Liver (tissue), 9 donors: ENCODE measurements around the gene TPSB2. TPM values are rescaled to one million over a fixed set of nuclear protein-coding genes. Genes with fewer than 3 reads are reported as not detected.

ENCODE experiments used
- DNase-seq: peaks from one replicate; pipeline ENCODE4 v3.0.0-alpha.2; 2017; ENCODE audit warnings: low spot score
- H3K27ac ChIP-seq, 2 donors: one replicate each; pipeline ENCODE4 v1.7.0; 2013; ENCODE audit warnings: inconsistent platforms in 2 of 2, low read length in 2 of 2, control low read depth in 1 of 2, low read depth in 1 of 2, mild to moderate bottlenecking in 1 of 2
- H3K27me3 ChIP-seq, 4 donors: one replicate each; pipeline versions ENCODE4 v1.6.1 to v1.7.0; 2013; ENCODE audit warnings: low read length in 3 of 4, inconsistent platforms in 1 of 4, mild to moderate bottlenecking in 1 of 4, moderate library complexity in 1 of 4; ENCODE audit not compliant: control insufficient read depth in 4 of 4, insufficient read depth in 4 of 4
- H3K36me3 ChIP-seq, 4 donors: one replicate each; pipeline versions ENCODE4 v1.6.1 to v1.7.0; 2013; ENCODE audit warnings: low read length in 3 of 4, mild to moderate bottlenecking in 3 of 4, low read depth in 1 of 4, moderate library complexity in 1 of 4; ENCODE audit not compliant: control insufficient read depth in 4 of 4, insufficient read depth in 3 of 4
- H3K4me1 ChIP-seq, 4 donors: one replicate each; pipeline versions ENCODE4 v1.6.1 to v1.7.0; 2013; ENCODE audit warnings: low read length in 3 of 4, mild to moderate bottlenecking in 3 of 4, moderate library complexity in 1 of 4; ENCODE audit not compliant: control insufficient read depth in 4 of 4, insufficient read depth in 4 of 4
- H3K4me3 ChIP-seq, 3 donors: one replicate each; pipeline versions ENCODE4 v1.6.1 to v1.7.0; 2013; ENCODE audit warnings: low read length in 3 of 3, control low read depth in 1 of 3, low read depth in 1 of 3, mild to moderate bottlenecking in 1 of 3
- H3K9ac ChIP-seq, 2 donors: one replicate each; pipeline ENCODE4 v1.7.0; 2013; ENCODE audit warnings: low read length in 2 of 2, mild to moderate bottlenecking in 2 of 2, moderate library complexity in 2 of 2, control low read depth in 1 of 2, low read depth in 1 of 2
- H3K9me3 ChIP-seq, 4 donors: one replicate each; pipeline versions ENCODE4 v1.6.1 to v1.7.0; 2013; ENCODE audit warnings: low read length in 3 of 4; ENCODE audit not compliant: control insufficient read depth in 4 of 4
- EGR1 ChIP-seq, 2 donors: IDR thresholded peaks; 2 replicates each; pipeline ENCODE4 v1.6.1; 2016 to 2018; ENCODE audit warnings: antibody characterized with exemption in 2 of 2, low read depth in 2 of 2
- FOXA1 ChIP-seq: IDR thresholded peaks from 2 replicates; pipeline ENCODE4 v1.6.1; 2016; ENCODE audit warnings: antibody characterized with exemption
- FOXA2 ChIP-seq: IDR thresholded peaks from 2 replicates; pipeline ENCODE4 v1.6.1; 2016; ENCODE audit warnings: antibody characterized with exemption
- GABPA ChIP-seq, 2 donors: IDR thresholded peaks in 1 of 2; conservative IDR thresholded peaks in 1 of 2; 2 replicates each; pipeline ENCODE4 v1.6.1; 2016; ENCODE audit warnings: antibody characterized with exemption in 2 of 2, mild to moderate bottlenecking in 1 of 2, moderate library complexity in 1 of 2
- HNF4A ChIP-seq, 2 donors: conservative IDR thresholded peaks; 2 replicates each; pipeline ENCODE4 v1.6.1; 2016; ENCODE audit warnings: antibody characterized with exemption in 2 of 2, mild to moderate bottlenecking in 2 of 2
- HNF4G ChIP-seq: IDR thresholded peaks from 2 replicates; pipeline ENCODE4 v1.6.1; 2016; ENCODE audit warnings: antibody characterized with exemption
- JUND ChIP-seq, 2 donors: IDR thresholded peaks; 2 replicates each; pipeline ENCODE4 v1.6.1; 2016; ENCODE audit warnings: antibody characterized with exemption in 2 of 2
- NR2F2 ChIP-seq: IDR thresholded peaks from 2 replicates; pipeline ENCODE4 v1.6.1; 2016; ENCODE audit warnings: antibody characterized with exemption
- RAD21 ChIP-seq, 2 donors: IDR thresholded peaks; 2 replicates each; pipeline ENCODE4 v1.6.1; 2016; ENCODE audit warnings: antibody characterized with exemption in 2 of 2, mild to moderate bottlenecking in 2 of 2
- RXRA ChIP-seq, 2 donors: IDR thresholded peaks; 2 replicates each; pipeline ENCODE4 v1.6.1; 2017 to 2018; ENCODE audit warnings: antibody characterized with exemption in 2 of 2, mild to moderate bottlenecking in 1 of 2
- SP1 ChIP-seq: IDR thresholded peaks from 2 replicates; pipeline ENCODE4 v1.6.1; 2018; ENCODE audit warnings: antibody characterized with exemption, mild to moderate bottlenecking
- TAF1 ChIP-seq: conservative IDR thresholded peaks from 2 replicates; pipeline ENCODE4 v1.6.1; 2016; ENCODE audit warnings: antibody characterized with exemption, mild to moderate bottlenecking
- YY1 ChIP-seq: IDR thresholded peaks from 2 replicates; pipeline ENCODE4 v1.6.1; 2016; ENCODE audit warnings: antibody characterized with exemption, mild to moderate bottlenecking
- WGBS: extraction: QIAGEN DNeasy Blood & Tissue Kit; methylation state at CpG from one replicate; pipeline ENCODE4 v1.1.7; 2013; 5-methylcytosine and 5-hydroxymethylcytosine counted together
- polyA plus RNA-seq, 2 donors: library from polyadenylated mRNA; stranded (reverse) in 1 of 2; unstranded in 1 of 2; fragments of 200-250 nt in 1 of 2; fragments of >200 nt in 1 of 2; fragmentation: Nextera tagmentation in 1 of 2; extraction: Ambion mirVana in 1 of 2; gene quantifications; one replicate each; pipeline versions ENCODE4 v1.2.1 to v1.2.3, GENCODE V29; 2013 to 2015
- total RNA-seq, 2 donors: library from RNA; depleted of rRNA; stranded (reverse); fragments of >200 nt; gene quantifications; one replicate each; pipeline ENCODE4 v1.2.3, GENCODE V29; 2014
- TF ChIP-seq, protein P1 (sequence below): fragments of 150-350 bp; IDR thresholded peaks from 2 replicates; pipeline ENCODE4 v1.5.1; 2017; ENCODE audit warnings: improper control_type of control experiment, low read depth, low read length; ENCODE audit not compliant: missing input control
- TF ChIP-seq, protein P2 (sequence below): IDR thresholded peaks from 2 replicates; pipeline ENCODE4 v1.6.1; 2016; ENCODE audit warnings: antibody characterized with exemption
- TF ChIP-seq, protein P3 (sequence below): IDR thresholded peaks from 2 replicates; pipeline ENCODE4 v1.6.1; 2016; ENCODE audit warnings: antibody characterized with exemption
- TF ChIP-seq, protein P4 (sequence below): IDR thresholded peaks from 2 replicates; pipeline ENCODE4 v1.6.1; 2016; ENCODE audit warnings: antibody characterized with exemption
- TF ChIP-seq, protein P5 (sequence below): IDR thresholded peaks from 2 replicates; pipeline ENCODE4 v1.6.1; 2016; ENCODE audit warnings: antibody characterized with exemption, mild to moderate bottlenecking
- donor health status: healthy.
- donor health status: healthy.
- donor health status: healthy.
- donor health status: healthy.
- donor health status: healthy.

Gene TPSB2
- total and polyA plus RNA-seq, 4 donors = 0.09 to 12.7 (median 0.45) TPM

DNA sequence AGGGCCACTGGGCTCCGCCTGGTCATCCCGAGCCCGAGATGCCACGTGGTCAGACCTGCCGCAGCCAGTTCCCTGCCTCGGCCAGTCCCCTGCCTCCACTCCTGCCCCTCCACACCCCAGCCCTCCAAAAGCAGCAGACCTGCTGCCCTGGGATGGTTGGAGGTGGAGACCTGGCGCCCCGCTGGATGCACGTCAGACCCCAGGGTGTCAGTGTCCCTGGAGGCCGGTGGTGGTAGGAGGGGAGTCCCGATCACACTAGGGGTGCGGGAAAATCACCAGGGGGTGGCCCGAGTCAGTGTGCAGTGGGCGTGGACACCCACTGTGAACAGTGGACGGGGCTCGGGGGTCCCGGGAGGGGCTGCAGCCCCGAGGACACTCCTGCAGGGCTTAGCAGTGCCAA is 31.8 kb downstream of the TPSB2 start:
- Histone ChIP-seq H3K9me3 (no peaks in the 10 kb centered on the region), H3K27ac (no peak overlapping the region), H3K4me3 (no peak overlapping the region), H3K4me1 (peaks cover 10 to 35% (median 22%) of the 10 kb centered on the region in 4 donors), H3K9ac (no peak overlapping the region), H3K36me3 (peaks cover 0 to 19% (median 5%) of the 10 kb centered on the region in 4 donors), H3K27me3 (no peaks in the 10 kb centered on the region)
- TF ChIP-seq HNF4A (conservative IDR thresholded peaks at IDR 0.05) = no peak
- TF ChIP-seq, protein P1, sequence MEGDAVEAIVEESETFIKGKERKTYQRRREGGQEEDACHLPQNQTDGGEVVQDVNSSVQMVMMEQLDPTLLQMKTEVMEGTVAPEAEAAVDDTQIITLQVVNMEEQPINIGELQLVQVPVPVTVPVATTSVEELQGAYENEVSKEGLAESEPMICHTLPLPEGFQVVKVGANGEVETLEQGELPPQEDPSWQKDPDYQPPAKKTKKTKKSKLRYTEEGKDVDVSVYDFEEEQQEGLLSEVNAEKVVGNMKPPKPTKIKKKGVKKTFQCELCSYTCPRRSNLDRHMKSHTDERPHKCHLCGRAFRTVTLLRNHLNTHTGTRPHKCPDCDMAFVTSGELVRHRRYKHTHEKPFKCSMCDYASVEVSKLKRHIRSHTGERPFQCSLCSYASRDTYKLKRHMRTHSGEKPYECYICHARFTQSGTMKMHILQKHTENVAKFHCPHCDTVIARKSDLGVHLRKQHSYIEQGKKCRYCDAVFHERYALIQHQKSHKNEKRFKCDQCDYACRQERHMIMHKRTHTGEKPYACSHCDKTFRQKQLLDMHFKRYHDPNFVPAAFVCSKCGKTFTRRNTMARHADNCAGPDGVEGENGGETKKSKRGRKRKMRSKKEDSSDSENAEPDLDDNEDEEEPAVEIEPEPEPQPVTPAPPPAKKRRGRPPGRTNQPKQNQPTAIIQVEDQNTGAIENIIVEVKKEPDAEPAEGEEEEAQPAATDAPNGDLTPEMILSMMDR = no peak
- no peak for TF ChIP-seq FOXA2
- TF ChIP-seq, protein P2, sequence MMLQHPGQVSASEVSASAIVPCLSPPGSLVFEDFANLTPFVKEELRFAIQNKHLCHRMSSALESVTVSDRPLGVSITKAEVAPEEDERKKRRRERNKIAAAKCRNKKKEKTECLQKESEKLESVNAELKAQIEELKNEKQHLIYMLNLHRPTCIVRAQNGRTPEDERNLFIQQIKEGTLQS = no peak
- TF ChIP-seq, protein P3, sequence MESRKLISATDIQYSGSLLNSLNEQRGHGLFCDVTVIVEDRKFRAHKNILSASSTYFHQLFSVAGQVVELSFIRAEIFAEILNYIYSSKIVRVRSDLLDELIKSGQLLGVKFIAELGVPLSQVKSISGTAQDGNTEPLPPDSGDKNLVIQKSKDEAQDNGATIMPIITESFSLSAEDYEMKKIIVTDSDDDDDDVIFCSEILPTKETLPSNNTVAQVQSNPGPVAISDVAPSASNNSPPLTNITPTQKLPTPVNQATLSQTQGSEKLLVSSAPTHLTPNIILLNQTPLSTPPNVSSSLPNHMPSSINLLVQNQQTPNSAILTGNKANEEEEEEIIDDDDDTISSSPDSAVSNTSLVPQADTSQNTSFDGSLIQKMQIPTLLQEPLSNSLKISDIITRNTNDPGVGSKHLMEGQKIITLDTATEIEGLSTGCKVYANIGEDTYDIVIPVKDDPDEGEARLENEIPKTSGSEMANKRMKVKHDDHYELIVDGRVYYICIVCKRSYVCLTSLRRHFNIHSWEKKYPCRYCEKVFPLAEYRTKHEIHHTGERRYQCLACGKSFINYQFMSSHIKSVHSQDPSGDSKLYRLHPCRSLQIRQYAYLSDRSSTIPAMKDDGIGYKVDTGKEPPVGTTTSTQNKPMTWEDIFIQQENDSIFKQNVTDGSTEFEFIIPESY = no peak
- TF ChIP-seq, protein P4, sequence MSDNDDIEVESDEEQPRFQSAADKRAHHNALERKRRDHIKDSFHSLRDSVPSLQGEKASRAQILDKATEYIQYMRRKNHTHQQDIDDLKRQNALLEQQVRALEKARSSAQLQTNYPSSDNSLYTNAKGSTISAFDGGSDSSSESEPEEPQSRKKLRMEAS = no peak
- no peak for TF ChIP-seq RAD21 (IDR thresholded peaks at IDR 0.05)
- TF ChIP-seq, protein P5, sequence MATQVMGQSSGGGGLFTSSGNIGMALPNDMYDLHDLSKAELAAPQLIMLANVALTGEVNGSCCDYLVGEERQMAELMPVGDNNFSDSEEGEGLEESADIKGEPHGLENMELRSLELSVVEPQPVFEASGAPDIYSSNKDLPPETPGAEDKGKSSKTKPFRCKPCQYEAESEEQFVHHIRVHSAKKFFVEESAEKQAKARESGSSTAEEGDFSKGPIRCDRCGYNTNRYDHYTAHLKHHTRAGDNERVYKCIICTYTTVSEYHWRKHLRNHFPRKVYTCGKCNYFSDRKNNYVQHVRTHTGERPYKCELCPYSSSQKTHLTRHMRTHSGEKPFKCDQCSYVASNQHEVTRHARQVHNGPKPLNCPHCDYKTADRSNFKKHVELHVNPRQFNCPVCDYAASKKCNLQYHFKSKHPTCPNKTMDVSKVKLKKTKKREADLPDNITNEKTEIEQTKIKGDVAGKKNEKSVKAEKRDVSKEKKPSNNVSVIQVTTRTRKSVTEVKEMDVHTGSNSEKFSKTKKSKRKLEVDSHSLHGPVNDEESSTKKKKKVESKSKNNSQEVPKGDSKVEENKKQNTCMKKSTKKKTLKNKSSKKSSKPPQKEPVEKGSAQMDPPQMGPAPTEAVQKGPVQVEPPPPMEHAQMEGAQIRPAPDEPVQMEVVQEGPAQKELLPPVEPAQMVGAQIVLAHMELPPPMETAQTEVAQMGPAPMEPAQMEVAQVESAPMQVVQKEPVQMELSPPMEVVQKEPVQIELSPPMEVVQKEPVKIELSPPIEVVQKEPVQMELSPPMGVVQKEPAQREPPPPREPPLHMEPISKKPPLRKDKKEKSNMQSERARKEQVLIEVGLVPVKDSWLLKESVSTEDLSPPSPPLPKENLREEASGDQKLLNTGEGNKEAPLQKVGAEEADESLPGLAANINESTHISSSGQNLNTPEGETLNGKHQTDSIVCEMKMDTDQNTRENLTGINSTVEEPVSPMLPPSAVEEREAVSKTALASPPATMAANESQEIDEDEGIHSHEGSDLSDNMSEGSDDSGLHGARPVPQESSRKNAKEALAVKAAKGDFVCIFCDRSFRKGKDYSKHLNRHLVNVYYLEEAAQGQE = no peak
- no peak for TF ChIP-seq TAF1
- TF ChIP-seq SP1 = no peak
- no peak for TF ChIP-seq JUND (IDR thresholded peaks at IDR 0.05)
- TF ChIP-seq YY1 = no peak
- no peak for TF ChIP-seq EGR1 (IDR thresholded peaks at IDR 0.05; ENCODE audit: low read depth in 2 of 2)
- TF ChIP-seq HNF4G = no peak
- no peak for TF ChIP-seq RXRA (IDR thresholded peaks at IDR 0.05)
- TF ChIP-seq FOXA1 = no peak
- TF ChIP-seq NR2F2 = no peak
- TF ChIP-seq GABPA (IDR thresholded peaks at IDR 0.05 in 1 of 2, conservative IDR thresholded peaks at IDR 0.05 in 1 of 2) = no peak
- 91% methylated on average over 18 of the region's 18 CpGs for WGBS
- DNase-seq = no peak
